Measurements from ENCODE around the gene ZNRF2. TPM values are rescaled to one million over a fixed set of nuclear protein-coding genes. Genes with fewer than 3 reads are reported as not detected.

The ZNRF2 gene
- total RNA-seq, 1 donor from 2014 or later, result 11.2 TPM

DNA sequence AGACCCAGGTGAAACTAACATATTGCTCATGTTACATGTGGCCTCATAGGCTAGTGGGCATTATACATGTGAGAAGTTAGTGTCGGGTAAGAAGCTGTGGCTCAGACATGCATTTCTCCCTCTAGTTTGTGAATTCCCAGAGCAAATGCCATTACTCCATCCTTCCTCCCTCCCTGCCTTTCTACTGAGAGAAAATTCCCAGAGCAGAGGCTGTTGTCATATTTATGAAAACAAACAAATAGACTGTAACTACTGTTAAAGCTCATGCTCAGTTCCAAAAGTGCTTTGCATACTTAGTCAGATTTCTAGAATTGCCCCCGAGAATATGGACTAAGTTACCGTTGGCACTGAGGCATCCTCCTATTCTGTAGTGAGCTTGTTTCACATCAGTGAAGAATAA, 29.0 kb downstream of the ZNRF2 start:
- peaks cover 30% of the 10 kb centered on the region for H3K4me1 Mint-ChIP-seq (ENCODE audit: unreplicated experiment)
- H3K36me3 Mint-ChIP-seq, result no peaks in the 10 kb centered on the region
- TF ChIP-seq CTCF (conservative IDR thresholded peaks at IDR 0.05), result no peak
- no peak for DNase-seq (ENCODE audit: extremely low spot score, unreplicated experiment)
- H3K4me3 Mint-ChIP-seq, result no peak overlapping the region
- H3K27me3 Mint-ChIP-seq, result no peaks in the 10 kb centered on the region
- no peak overlapping the region for H3K27ac Mint-ChIP-seq
- peaks cover 6% of the 10 kb centered on the region for H3K9me3 Mint-ChIP-seq

GRCh38 chr7:30313793-30314192, 29.4 kb downstream of the ZNRF2 start:
- no peak for TF ChIP-seq CTCF (conservative IDR thresholded peaks at IDR 0.05)
- Mint-ChIP-seq H3K9me3 (peaks cover 6% of the 10 kb centered on the region), H3K27me3 (no peaks in the 10 kb centered on the region), H3K4me1 (ENCODE audit: unreplicated experiment) (peaks cover 30% of the 10 kb centered on the region), H3K4me3 (no peak overlapping the region), H3K36me3 (no peaks in the 10 kb centered on the region), H3K27ac (no peak overlapping the region)
- DNase-seq (ENCODE audit: extremely low spot score, unreplicated experiment), result no peak

GRCh38 chr7:30315589-30315988, 31.2 kb downstream of the ZNRF2 start:
- no peak overlapping the region for H3K4me3 Mint-ChIP-seq
- no peaks in the 10 kb centered on the region for H3K36me3 Mint-ChIP-seq
- peak overlapping the region; percentile 12 for H3K27ac Mint-ChIP-seq
- TF ChIP-seq CTCF (conservative IDR thresholded peaks at IDR 0.05), result no peak
- no peak for DNase-seq (ENCODE audit: extremely low spot score, unreplicated experiment)
- H3K4me1 Mint-ChIP-seq (ENCODE audit: unreplicated experiment), result peaks cover 31% of the 10 kb centered on the region
- H3K27me3 Mint-ChIP-seq, result no peaks in the 10 kb centered on the region
- peaks cover 10% of the 10 kb centered on the region for H3K9me3 Mint-ChIP-seq

- Mint-ChIP-seq H3K4me3 (no peak overlapping the region), H3K27ac (no peak overlapping the region), H3K4me1 (ENCODE audit: unreplicated experiment) (peaks cover 24% of the 10 kb centered on the region), H3K27me3 (no peaks in the 10 kb centered on the region), H3K9me3 (peaks cover 5% of the 10 kb centered on the region), H3K36me3 (peaks cover 5% of the 10 kb centered on the region)
- TF ChIP-seq CTCF (conservative IDR thresholded peaks at IDR 0.05), result no peak
- DNase-seq (ENCODE audit: extremely low spot score, unreplicated experiment), result no peak
These were observed 36.0 kb downstream of the ZNRF2 start for GRCh38 chr7:30320392-30320791.

GRCh38 chr7:30321089-30321881, 36.9 kb downstream of the ZNRF2 start:
- Mint-ChIP-seq H3K4me1 (ENCODE audit: unreplicated experiment) (peaks cover 24% of the 10 kb centered on the region), H3K4me3 (peak overlapping the region; percentile 17), H3K9me3 (peaks cover 4% of the 10 kb centered on the region), H3K36me3 (peaks cover 7% of the 10 kb centered on the region), H3K27ac (peak overlapping the region; percentile 37), H3K27me3 (no peaks in the 10 kb centered on the region)
- no peak for DNase-seq (ENCODE audit: extremely low spot score, unreplicated experiment)
- TF ChIP-seq CTCF (conservative IDR thresholded peaks at IDR 0.05), result no peak
